Calu3 (cell line): ENCODE results near the gene HK1. TPM values are rescaled to one million over a fixed set of nuclear protein-coding genes. Genes with fewer than 3 reads are reported as not detected.

Source experiments
- BruUV-seq: library from RNA; stranded (reverse); fragments of 400-500 nt; replicated peaks from 2 replicates; lab custom pipeline; 2021; lab: Mats Ljungman, UMichigan
- CTCF ChIA-PET: fragments of 300-600 bp; sonication (Branson Sonifier 250); formaldehyde crosslinking; loops from one replicate; lab custom pipeline; 2022; ENCODE audit warnings: antibody characterized with exemption; lab: Charles Lee
- DNase-seq: peaks from one replicate; pipeline ENCODE4 v3.0.0; 2022
- H3K27ac Mint-ChIP-seq: one replicate; pipeline ENCODE4 v1.8.0; 2022; ENCODE audit warnings: mixed read lengths; ENCODE audit not compliant: unreplicated experiment
- H3K27me3 Mint-ChIP-seq: one replicate; pipeline ENCODE4 v1.8.0; 2022; ENCODE audit warnings: mixed read lengths; ENCODE audit not compliant: unreplicated experiment
- H3K36me3 Mint-ChIP-seq: one replicate; pipeline ENCODE4 v1.8.0; 2022; ENCODE audit warnings: mild to moderate bottlenecking, moderate library complexity, mixed read lengths; ENCODE audit not compliant: insufficient read depth, unreplicated experiment
- H3K4me1 Mint-ChIP-seq: one replicate; pipeline ENCODE4 v1.8.0; 2022; ENCODE audit warnings: mild to moderate bottlenecking, low read depth, mixed read lengths; ENCODE audit not compliant: unreplicated experiment
- H3K4me3 Mint-ChIP-seq: one replicate; pipeline ENCODE4 v1.8.0; 2022; ENCODE audit warnings: mild to moderate bottlenecking, low read depth, moderate library complexity, mixed read lengths; ENCODE audit not compliant: unreplicated experiment
- H3K9me3 Mint-ChIP-seq: one replicate; pipeline ENCODE4 v1.8.0; 2022; ENCODE audit warnings: low read depth, mixed read lengths; ENCODE audit not compliant: unreplicated experiment
- CTCF ChIP-seq: fragments of 200-600 bp; IDR thresholded peaks from one replicate; pipeline ENCODE4 v1.8.0; 2022; ENCODE audit warnings: antibody characterized with exemption; ENCODE audit not compliant: unreplicated experiment
- intact Hi-C: fragments of 100-400 bp; cut with micrococcal nuclease; formaldehyde crosslinking; loops from one replicate; pipeline ENCODE4 v1.10.0; 2022; ENCODE audit not compliant: unreplicated experiment
- total RNA-seq: library from RNA; stranded (reverse); gene quantifications from 2 replicates; pipeline ENCODE4 v1.2.3, GENCODE V29; 2022

HK1 gene
- total RNA-seq, 1 experiment from 2014 or later = 58.8 TPM

DNA sequence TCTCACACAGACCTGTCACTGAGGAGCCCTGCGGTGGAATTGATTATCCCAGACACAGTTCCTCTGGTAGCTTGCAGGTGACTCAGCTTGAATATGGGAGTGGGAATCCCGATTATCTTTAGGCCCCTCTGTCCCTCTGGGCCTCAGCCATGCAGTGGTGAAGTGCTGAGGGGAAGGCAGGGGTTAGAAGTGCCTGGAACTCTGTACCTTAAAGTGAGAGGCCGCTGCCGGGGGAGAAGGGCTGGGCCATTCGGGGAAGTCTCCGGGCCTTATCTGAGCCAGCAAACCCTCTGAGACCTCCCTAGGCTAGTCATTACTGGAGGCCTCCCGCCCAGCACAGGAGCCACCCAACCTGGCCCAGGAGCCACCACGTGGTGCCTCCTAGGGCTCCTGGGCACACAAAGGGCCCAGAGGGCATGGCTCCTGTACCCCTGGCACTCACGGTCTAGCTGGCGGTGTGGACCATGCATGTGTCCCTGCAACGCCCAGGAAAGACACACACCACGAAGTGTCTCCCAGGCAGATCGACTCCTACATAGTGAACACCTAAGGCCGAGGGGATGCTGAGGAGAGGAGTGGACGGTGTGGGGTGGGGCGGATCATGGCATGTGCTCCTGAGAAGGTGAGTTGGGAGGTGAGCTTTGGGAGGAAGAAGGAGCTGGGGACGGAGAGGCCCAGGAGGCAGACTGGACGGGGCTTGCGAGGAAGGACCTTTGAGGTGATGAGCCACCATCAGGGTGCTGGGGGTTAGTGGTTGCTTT lies 56.2 kb downstream of the HK1 start:
- Mint-ChIP-seq H3K36me3 (peaks cover 15% of the 10 kb centered on the region), H3K27ac (no peak overlapping the region), H3K4me1 (peaks cover 47% of the 10 kb centered on the region), H3K27me3 (no peaks in the 10 kb centered on the region), H3K9me3 (no peaks in the 10 kb centered on the region), H3K4me3 (no peak overlapping the region)
- no TSS peak for BruUV-seq
- DNase-seq = no peak
- CTCF ChIA-PET = interaction anchor here (2.2 to 2.3 kb wide), 2 partner anchors 16 to 56 kb away, joined by 8 to 17 read pairs; no protein-coding TSS in a partner anchor
- no peak for TF ChIP-seq CTCF
- intact Hi-C loops = no loop called here

DNA sequence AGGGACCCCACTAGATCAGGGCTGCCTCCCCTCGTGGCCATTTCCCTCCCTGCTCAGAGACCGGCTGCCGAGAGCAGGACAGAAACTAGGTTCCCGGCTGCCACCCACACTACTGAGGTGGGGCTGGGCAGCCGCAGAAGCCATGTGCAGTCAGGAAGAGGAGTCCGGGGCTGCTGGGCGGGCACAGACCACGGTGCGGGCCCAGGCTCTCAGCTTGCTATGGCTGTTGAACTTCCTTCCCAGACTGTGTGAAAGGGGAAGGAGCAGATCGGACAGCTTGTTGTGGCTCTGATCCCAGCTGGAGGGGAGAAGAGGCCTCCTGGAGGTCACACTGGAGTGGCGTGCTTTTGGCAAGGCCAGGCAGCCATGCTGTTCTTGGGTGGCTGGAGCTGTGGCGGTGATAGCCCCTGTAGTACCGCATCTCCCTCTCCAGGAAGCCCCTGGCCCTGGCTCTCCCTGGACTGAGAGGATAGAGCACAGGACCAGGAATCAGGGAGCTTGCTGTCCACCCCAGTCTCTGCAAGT lies 56.8 kb downstream of the HK1 start:
- DNase-seq = no peak
- intact Hi-C loops = no loop called here
- H3K4me3 Mint-ChIP-seq = no peak overlapping the region
- no peak for TF ChIP-seq CTCF
- BruUV-seq = no TSS peak
- no peak overlapping the region for H3K27ac Mint-ChIP-seq
- no peaks in the 10 kb centered on the region for H3K9me3 Mint-ChIP-seq
- CTCF ChIA-PET = no interaction called here
- H3K27me3 Mint-ChIP-seq = no peaks in the 10 kb centered on the region
- peaks cover 10% of the 10 kb centered on the region for H3K36me3 Mint-ChIP-seq
- H3K4me1 Mint-ChIP-seq = peaks cover 47% of the 10 kb centered on the region

- peaks cover 9% of the 10 kb centered on the region for H3K36me3 Mint-ChIP-seq
- intact Hi-C loops = no loop called here
- DNase-seq = no peak
- BruUV-seq = no TSS peak
- H3K4me1 Mint-ChIP-seq = peaks cover 47% of the 10 kb centered on the region
- H3K9me3 Mint-ChIP-seq = no peaks in the 10 kb centered on the region
- H3K4me3 Mint-ChIP-seq = no peak overlapping the region
- CTCF ChIA-PET = no interaction called here
- no peaks in the 10 kb centered on the region for H3K27me3 Mint-ChIP-seq
- H3K27ac Mint-ChIP-seq = no peak overlapping the region
- no peak for TF ChIP-seq CTCF
Measured at GRCh38 chr10:69335613-69336012, 57.3 kb downstream of the HK1 start.

- no peak for TF ChIP-seq CTCF
- BruUV-seq = no TSS peak
- H3K4me3 Mint-ChIP-seq = no peak overlapping the region
- H3K9me3 Mint-ChIP-seq = no peaks in the 10 kb centered on the region
- peaks cover 46% of the 10 kb centered on the region for H3K4me1 Mint-ChIP-seq
- H3K36me3 Mint-ChIP-seq = peaks cover 9% of the 10 kb centered on the region
- H3K27me3 Mint-ChIP-seq = no peaks in the 10 kb centered on the region
- no peak overlapping the region for H3K27ac Mint-ChIP-seq
- CTCF ChIA-PET = interaction anchor here (0.8 kb wide), 1 partner anchor 11 kb away, joined by 3 read pairs; no protein-coding TSS in a partner anchor
- DNase-seq = no peak
- intact Hi-C loops = no loop called here
Measured at GRCh38 chr10:69336952-69337295, 58.6 kb downstream of the HK1 start.
